Measurements from ENCODE around the gene TMEM86B. TPM values are rescaled to one million over a fixed set of nuclear protein-coding genes. Genes with fewer than 3 reads are reported as not detected.

TMEM86B gene
- total and polyA plus RNA-seq, 2 donors (not counting 3 experiments of a cell fraction or from before 2014, with no cell fraction given) = 4.5 to 5.4 TPM

DNA sequence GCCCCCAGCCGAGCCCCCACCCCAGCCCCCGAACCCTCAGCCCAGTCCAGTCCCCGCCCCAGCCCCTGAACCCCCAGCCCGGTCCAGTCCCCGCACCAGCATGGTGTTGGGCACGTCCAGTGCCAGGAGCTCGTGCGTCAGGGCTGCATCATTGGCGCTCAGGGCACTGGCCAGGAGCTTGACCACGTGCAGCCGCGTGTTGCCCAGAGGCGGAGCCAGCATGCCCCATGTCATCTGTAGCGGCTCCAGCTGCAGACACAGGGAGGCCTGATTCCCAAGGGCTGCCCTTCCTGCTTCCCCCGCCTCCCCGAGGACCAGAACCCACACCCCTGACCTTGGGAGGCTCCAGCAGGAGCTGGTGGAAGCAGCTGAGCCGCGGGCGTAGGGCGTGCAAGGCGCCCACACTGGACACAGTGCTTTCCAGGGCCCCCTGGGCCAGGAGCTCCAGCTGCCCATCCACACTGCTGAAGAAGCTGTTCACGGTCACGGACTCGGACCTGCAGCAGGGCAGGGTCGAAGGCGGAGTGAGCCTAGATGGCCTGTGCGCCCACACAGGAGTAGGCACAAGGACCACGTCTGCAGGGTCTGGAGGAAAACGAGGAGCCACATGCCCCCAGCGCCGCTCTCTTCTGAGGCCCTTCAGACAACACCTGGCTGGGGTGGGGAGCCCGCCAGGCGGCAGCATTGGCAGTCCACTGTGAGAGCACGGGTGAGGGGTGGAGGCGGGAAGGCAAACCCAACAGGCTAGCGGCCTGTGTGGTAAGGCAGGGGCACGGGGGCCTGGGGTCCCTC lies 12.8 kb upstream of the TMEM86B start:
- POLR2A ChIA-PET = no interaction called here
- dilution Hi-C loops (cut with MboI; ENCODE audit: extremely low pct_ligation_motif_present, low sequenced_read_pairs) = no loop called here
- TF ChIP-seq EZH2 (IDR thresholded peaks at IDR 0.05; ENCODE audit: borderline replicate concordance, low read depth, low read length, severe bottlenecking) (no peak), JUN (IDR thresholded peaks at IDR 0.05; ENCODE audit: borderline replicate concordance, insufficient read depth, insufficient read length, low read depth) (no peak)

DNA sequence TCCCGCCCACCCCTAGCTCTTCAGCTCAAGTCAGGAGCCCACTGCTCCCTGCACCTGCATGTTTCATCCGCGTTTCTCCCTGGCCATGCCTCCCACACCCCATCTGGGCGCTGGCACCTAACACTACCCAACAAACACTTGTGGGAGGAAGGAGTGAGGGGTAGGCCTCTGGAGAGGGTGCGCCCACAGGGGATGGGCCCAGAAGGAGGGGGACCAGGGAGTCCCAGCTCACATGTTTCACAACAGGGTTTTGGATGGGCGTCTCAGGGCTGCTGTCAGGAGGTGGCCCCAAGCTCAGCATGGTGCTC lies 12.1 kb upstream of the TMEM86B start:
- Histone ChIP-seq H3K9me1 (replicated peaks; ENCODE audit: control insufficient read depth, extremely low read depth, insufficient read depth, low read length) (no peaks in the 10 kb centered on the region), H3K79me2 (ENCODE audit: control insufficient read depth, insufficient read depth, low read length) (no peaks in the 10 kb centered on the region), H3K9ac (replicated peaks; ENCODE audit: extremely low read depth, insufficient read depth, low read length) (no peak overlapping the region), H3K27ac (ENCODE audit: insufficient read depth, low read depth, low read length) (no peak overlapping the region), H3K4me2 (ENCODE audit: insufficient read depth, low read length) (no peak overlapping the region), H3K9me3 (replicated peaks; ENCODE audit: control insufficient read depth, insufficient read depth, low read length) (no peaks in the 10 kb centered on the region), H3K27me3 (ENCODE audit: control insufficient read depth in 2 of 2, insufficient read depth in 2 of 2, low read length in 2 of 2) (no peaks in the 10 kb centered on the region), H3K4me3 (replicated peaks in 1 of 3; ENCODE audit: insufficient read depth in 1 of 3, low read depth in 1 of 3, low read length in 3 of 3) (no peak overlapping the region), H4K20me1 (replicated peaks; ENCODE audit: control insufficient read depth, extremely low read depth, insufficient read depth, low read length) (no peaks in the 10 kb centered on the region), H3K36me3 (ENCODE audit: control insufficient read depth in 2 of 2, extremely low read depth in 1 of 2, insufficient read depth in 2 of 2, low read length in 2 of 2) (peaks cover 13 to 67% of the 10 kb centered on the region in 2 experiments), H3K4me1 (ENCODE audit: control insufficient read depth, extremely low read depth, insufficient read depth, low read length) (no peaks in the 10 kb centered on the region), H2AFZ (ENCODE audit: low read depth, low read length) (no peak overlapping the region)
- no TSS peak for BruUV-seq (replicated peaks)
- dilution Hi-C loops (cut with MboI; ENCODE audit: extremely low pct_ligation_motif_present, low sequenced_read_pairs) (no loop called here), intact Hi-C loops (cut with micrococcal nuclease) (no loop called here)
- POLR2A ChIA-PET = no interaction called here
- DNase-seq (ENCODE audit: low read depth, low spot score) (no peak), FAIRE-seq (no peak)
- TF ChIP-seq JUN (IDR thresholded peaks at IDR 0.05; ENCODE audit: borderline replicate concordance, insufficient read depth, insufficient read length, low read depth) = no peak
- TF ChIP-seq, protein P1, sequence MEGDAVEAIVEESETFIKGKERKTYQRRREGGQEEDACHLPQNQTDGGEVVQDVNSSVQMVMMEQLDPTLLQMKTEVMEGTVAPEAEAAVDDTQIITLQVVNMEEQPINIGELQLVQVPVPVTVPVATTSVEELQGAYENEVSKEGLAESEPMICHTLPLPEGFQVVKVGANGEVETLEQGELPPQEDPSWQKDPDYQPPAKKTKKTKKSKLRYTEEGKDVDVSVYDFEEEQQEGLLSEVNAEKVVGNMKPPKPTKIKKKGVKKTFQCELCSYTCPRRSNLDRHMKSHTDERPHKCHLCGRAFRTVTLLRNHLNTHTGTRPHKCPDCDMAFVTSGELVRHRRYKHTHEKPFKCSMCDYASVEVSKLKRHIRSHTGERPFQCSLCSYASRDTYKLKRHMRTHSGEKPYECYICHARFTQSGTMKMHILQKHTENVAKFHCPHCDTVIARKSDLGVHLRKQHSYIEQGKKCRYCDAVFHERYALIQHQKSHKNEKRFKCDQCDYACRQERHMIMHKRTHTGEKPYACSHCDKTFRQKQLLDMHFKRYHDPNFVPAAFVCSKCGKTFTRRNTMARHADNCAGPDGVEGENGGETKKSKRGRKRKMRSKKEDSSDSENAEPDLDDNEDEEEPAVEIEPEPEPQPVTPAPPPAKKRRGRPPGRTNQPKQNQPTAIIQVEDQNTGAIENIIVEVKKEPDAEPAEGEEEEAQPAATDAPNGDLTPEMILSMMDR (IDR thresholded peaks at IDR 0.05; ENCODE audit: extremely low read depth in 1 of 2, insufficient read depth in 1 of 2, low read depth in 1 of 2, low read length in 2 of 2) = no peak
- no peak for TF ChIP-seq POLR2A (IDR thresholded peaks at IDR 0.05; ENCODE audit: low read depth, low read length)
- no peak for TF ChIP-seq POLR2AphosphoS5 (IDR thresholded peaks at IDR 0.05; ENCODE audit: insufficient read depth, low read depth, low read length)
- TF ChIP-seq, protein P2, sequence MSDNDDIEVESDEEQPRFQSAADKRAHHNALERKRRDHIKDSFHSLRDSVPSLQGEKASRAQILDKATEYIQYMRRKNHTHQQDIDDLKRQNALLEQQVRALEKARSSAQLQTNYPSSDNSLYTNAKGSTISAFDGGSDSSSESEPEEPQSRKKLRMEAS (IDR thresholded peaks at IDR 0.05; ENCODE audit: insufficient read depth, insufficient read length) = no peak
- no peak for TF ChIP-seq GATA2 (IDR thresholded peaks at IDR 0.05; ENCODE audit: insufficient read depth, insufficient read length, low read depth, low read length)
- CTCF ChIA-PET = interaction anchor here (0.6 kb wide), 1 partner anchor 206 kb away, joined by 3 read pairs; no protein-coding TSS in a partner anchor

More for the DNA sequence above, 12.8 kb upstream of the TMEM86B start:
- Histone ChIP-seq H3K27me3 (ENCODE audit: control insufficient read depth in 2 of 2, insufficient read depth in 2 of 2, low read length in 2 of 2) (no peaks in the 10 kb centered on the region), H3K9me3 (replicated peaks; ENCODE audit: control insufficient read depth, insufficient read depth, low read length) (no peaks in the 10 kb centered on the region), H3K4me3 (replicated peaks in 1 of 3; ENCODE audit: insufficient read depth in 1 of 3, low read depth in 1 of 3, low read length in 3 of 3) (no peak overlapping the region), H4K20me1 (replicated peaks; ENCODE audit: control insufficient read depth, extremely low read depth, insufficient read depth, low read length) (no peaks in the 10 kb centered on the region), H3K27ac (ENCODE audit: insufficient read depth, low read depth, low read length) (no peak overlapping the region), H3K4me1 (ENCODE audit: control insufficient read depth, extremely low read depth, insufficient read depth, low read length) (no peaks in the 10 kb centered on the region), H3K9me1 (replicated peaks; ENCODE audit: control insufficient read depth, extremely low read depth, insufficient read depth, low read length) (no peaks in the 10 kb centered on the region), H3K79me2 (ENCODE audit: control insufficient read depth, insufficient read depth, low read length) (no peaks in the 10 kb centered on the region), H3K4me2 (ENCODE audit: insufficient read depth, low read length) (no peak overlapping the region), H2AFZ (ENCODE audit: low read depth, low read length) (no peak overlapping the region), H3K36me3 (ENCODE audit: control insufficient read depth in 2 of 2, extremely low read depth in 1 of 2, insufficient read depth in 2 of 2, low read length in 2 of 2) (peaks cover 13 to 68% of the 10 kb centered on the region in 2 experiments), H3K9ac (replicated peaks; ENCODE audit: extremely low read depth, insufficient read depth, low read length) (no peak overlapping the region)
- FAIRE-seq (no peak), DNase-seq (ENCODE audit: low read depth, low spot score) (no peak)
- intact Hi-C loops (cut with micrococcal nuclease) = no loop called here
- CTCF ChIA-PET = no interaction called here
- no TSS peak for BruUV-seq (replicated peaks)
